HG02884 (cell line): ENCODE measurements around the gene BPIFA2.
"Not testable (repeated sequence)": the region's sequence is repeated elsewhere in the genome, so short reads cannot be mapped to it uniquely, and the experiment has no call there.

Experiments
- ATAC-seq: cut with Tn5 transposase; IDR thresholded peaks from one replicate; pipeline ENCODE4 v1.9.1; 2021; ENCODE audit warnings: mild to moderate bottlenecking, moderate library complexity; ENCODE audit not compliant: unreplicated experiment

Gene BPIFA2, protein sequence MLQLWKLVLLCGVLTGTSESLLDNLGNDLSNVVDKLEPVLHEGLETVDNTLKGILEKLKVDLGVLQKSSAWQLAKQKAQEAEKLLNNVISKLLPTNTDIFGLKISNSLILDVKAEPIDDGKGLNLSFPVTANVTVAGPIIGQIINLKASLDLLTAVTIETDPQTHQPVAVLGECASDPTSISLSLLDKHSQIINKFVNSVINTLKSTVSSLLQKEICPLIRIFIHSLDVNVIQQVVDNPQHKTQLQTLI

GRCh38 chr20:33167859-33168258, at the start of gene BPIFA2:
Gene BPIFA2 (plus strand): TSS chr20:33168159. CDS start chr20:33169146, 987 bp downstream.
- no peak for ATAC-seq

GRCh38 chr20:33119725-33120720, 47.9 kb upstream of the BPIFA2 start:
- ATAC-seq = no peak

- ATAC-seq = no peak
Measured at GRCh38 chr20:33120934-33121333, 47.0 kb upstream of the BPIFA2 start.

GRCh38 chr20:33122297-33122696, 45.7 kb upstream of the BPIFA2 start:
- ATAC-seq = not testable (repeated sequence)

- ATAC-seq = no peak
Measured at GRCh38 chr20:33124261-33124660, 43.7 kb upstream of the BPIFA2 start.

DNA sequence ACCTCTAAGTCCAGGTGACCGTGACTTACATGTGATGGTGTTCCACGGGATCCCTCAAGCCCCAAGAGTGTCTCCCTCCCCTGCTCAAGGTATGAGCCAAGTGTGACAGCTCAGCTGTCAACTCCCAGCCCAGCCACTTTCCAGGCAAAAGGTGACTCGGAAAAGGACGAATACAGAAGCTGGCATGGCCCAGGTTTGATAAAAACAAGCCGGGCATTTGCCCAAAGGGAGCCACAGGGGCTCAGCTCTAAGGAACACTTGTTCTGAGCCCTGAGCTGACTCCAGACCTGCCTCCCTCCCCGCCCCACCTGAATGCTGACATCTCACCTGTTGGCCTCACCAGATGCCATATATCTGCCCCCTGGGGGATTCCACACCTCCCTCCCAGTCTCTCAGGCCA, 43.0 kb upstream of the BPIFA2 start:
- no peak for ATAC-seq

DNA sequence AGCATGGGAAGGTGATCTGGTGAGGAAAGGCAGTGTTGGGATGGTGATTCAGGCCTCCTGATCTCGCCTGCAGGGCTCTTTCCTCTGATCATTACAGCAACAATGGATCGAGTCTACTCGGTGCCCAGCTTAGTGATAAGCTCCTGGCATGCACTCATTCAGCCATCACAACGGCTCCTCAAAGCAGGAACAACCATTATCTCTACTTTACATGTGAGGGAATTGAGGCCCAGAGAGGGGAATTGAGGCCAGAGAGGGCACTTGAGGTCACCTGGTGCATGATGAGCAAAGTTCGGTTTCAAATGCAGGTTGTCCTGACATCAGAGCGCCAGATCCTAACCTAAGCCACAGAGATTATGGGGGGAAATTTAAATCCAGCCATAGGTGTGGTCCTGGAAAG, 42.0 kb upstream of the BPIFA2 start:
- ATAC-seq = no peak

DNA sequence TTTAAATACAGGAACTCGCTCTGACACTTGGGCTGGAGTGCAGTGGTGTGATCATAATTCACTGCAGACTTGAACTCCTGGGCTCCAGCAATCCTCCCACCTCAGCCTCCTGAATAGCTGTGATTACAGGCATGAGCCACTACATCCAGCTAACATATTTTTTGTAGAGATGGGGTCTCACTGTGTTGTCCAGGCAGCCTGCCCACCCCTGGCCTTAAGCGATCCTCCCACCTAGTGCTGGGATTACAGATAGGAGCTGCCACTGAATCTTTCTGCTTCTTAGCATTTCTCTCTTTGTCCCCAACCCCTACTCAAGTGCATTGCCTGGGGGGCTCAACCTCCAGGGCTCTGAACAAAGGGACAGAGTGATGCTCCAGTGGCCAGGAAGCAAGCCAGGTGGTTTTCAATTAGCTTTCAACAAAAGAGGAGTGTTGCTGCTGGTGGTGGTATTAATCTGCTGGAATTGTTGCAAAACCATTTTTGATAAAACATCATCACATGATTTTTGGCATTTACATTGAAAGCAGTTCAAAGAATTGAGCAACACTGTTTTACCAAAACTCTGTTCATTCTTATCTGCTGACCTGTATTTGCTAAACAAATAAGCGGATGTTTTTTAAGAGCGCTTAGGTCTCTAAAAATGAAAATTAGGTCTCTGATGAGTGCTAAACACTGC, 40.4 kb upstream of the BPIFA2 start:
- no peak for ATAC-seq

GRCh38 chr20:33130568-33131061, 37.3 kb upstream of the BPIFA2 start:
- ATAC-seq = no peak

DNA sequence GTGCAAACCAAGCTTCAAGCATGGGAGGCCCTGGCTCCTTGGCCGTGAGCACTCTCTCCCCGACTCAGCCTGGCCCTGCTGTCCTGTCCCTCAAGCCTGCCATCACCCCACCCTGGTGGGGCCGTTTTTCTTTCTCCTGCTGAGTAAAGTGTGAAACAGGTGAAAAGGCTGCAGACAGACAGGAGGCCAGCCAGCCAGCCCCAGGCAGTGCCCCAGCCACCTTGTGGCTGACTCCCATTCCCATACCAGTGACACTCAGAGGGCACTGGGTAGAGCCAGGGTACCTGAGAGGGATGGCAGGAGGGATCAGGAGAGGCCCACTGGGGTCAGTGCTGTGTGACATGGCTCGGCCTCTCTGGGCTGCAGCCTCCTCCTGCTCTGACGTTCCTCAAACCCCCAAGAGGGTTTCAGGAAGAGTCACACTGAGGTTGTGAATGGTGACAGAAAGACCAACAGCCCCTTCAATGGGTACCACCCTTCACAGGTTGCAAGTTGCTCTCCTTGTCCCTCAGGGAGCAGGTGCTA, 35.9 kb upstream of the BPIFA2 start:
- no peak for ATAC-seq

DNA sequence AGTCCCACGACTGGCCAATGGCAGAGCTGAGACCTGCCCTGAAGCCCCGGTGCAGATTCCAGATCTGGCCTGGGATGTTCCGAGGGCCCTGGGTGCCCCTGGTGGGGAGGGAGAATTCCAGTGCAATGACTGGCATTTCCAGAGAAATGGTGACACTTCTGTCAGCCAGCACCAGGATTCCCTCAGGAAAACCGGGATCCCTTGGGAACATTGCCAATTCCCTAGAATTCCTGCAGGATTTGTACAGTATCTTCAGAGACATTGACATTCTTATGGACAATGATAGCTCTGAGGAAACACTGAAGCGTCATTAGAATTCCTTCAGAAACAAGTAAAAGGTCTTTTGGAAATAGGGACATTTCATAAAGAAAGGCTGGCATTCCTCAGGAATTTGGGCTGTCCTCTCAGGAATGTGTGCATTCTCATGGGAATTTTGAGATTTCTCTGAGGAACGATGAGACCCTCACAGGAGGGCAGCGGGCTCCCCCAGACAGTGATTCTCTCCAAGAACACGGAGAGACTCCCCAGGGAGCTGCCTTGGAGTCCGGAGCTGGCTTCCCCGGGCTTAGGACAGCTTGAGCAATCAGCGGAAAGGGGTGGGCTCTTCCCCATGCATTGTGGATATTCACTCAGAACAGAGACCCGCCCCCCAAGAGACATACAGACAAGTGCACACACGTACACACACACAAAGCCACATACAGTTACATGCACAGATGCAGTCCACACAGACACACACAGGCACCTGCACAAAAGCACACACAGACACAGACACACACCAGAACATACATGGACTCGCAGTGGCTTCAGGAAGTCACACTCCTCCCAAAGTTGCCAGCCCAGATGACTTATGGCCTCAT, 35.2 kb upstream of the BPIFA2 start:
- ATAC-seq = no peak

DNA sequence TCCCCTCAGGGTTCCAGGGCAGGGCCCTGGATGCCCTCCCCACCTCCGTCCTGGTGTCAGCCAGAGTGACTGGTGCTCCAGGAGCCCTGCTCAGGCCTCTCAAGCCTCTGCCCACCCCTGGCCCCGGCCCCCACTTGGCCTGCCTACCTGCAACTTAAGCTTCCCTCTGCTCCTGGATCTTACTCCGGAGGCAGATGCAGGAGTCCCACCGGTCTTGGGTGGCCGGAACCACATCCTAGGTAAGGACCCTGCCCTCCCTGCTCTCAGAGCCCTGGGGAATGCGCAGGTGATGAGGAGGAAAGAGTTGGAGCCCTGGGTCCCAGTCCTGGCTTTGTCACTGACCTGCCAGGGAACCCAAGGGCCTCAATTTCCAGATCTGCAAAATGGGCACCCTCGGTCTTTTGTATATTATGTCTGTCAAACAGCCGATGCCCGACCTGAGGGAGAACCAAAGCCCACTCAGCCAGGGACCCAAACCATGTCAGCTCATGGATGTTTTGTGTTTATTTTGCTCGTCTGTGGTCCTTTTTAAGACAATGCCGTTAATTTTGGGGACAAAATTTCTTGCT, 34.5 kb upstream of the BPIFA2 start:
- no peak for ATAC-seq

DNA sequence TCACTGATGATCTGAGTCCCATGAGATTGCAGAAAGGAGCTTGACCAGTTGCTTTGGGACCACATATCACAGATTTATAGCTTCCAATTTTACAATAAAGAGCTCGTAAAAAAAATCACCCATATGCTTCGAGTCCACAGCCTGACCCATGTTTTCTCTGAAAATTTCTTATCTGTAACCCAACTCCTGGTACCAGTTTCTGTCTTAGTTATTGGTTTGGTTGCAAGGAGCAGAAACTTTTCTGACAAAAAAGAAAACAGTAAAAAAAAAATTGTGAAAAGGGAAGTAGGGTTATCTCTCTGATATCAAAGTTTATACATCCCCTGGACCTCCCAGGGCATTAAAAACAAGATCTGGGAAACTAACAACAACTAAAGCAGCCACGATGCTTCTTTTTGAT, 30.8 kb upstream of the BPIFA2 start:
- no peak for ATAC-seq

DNA sequence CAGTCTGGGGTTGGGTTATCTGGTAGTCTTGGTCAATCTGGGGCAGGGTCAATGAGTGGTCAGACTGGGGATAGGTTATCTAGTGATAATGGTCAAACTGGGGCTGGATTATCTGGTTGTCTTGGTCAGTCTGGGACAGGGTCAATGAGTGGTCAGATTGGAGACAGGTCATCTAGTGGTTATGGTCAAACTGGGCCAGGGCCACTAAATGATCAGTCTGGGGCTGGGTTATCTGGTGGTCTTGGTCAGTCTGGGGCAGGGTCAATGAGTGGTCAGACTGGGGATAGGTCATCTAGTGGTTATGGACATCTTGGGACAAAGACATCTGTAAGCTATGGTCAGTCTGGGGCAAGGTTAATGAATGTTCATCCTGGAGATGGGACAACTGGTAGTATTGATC, 28.5 kb upstream of the BPIFA2 start:
- no peak for ATAC-seq

GRCh38 chr20:33145521-33145920, 22.4 kb upstream of the BPIFA2 start:
- ATAC-seq = no peak

GRCh38 chr20:33147299-33147698, 20.7 kb upstream of the BPIFA2 start:
- ATAC-seq = no peak

DNA sequence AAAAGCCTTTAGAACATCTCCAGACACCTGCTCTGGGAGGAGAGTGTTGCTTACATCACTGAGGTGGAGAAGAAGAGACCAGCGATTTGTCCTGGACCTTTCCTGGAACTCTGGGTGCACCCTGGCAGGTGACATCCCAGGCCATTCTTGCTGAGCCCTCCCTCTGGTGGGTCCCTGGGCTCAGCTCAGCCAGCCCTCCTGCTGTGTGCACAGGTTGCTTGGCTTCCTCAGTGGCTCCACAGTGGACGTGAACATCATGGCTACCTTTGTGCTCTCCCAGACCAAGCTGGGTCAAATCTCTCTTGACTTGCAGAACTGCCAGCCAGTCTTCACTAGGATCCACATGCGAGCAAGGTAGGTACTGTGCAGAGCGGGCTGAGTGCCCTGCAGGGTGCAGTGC, 19.9 kb upstream of the BPIFA2 start:
- ATAC-seq = no peak

DNA sequence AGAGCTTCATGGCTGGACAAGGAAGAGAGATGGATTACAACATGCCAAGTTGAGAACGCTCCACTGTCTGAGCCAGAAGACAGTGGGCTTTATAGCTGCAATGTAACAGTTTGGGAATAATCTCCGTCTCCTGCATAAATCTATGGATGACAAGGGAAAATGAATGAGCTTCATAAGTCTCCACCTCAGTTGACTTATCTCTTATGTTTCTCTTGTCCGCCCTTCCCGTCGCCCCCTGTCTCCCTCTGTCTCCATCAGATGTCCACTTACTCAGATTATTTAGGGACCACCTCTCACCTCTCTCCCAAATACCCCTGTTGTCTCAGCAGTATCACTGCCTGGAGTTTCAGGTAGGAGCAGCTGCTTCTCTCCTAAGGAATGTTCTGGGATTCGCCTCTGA, 13.7 kb upstream of the BPIFA2 start:
- ATAC-seq = no peak

GRCh38 chr20:33158637-33159385, 9.1 kb upstream of the BPIFA2 start:
- ATAC-seq = no peak
